Measurements from ENCODE around the gene CCNY.
"Not testable (repeated sequence)": the region's sequence is repeated elsewhere in the genome, so short reads cannot be mapped to it uniquely, and the experiment has no call there.

CCNY gene

DNA sequence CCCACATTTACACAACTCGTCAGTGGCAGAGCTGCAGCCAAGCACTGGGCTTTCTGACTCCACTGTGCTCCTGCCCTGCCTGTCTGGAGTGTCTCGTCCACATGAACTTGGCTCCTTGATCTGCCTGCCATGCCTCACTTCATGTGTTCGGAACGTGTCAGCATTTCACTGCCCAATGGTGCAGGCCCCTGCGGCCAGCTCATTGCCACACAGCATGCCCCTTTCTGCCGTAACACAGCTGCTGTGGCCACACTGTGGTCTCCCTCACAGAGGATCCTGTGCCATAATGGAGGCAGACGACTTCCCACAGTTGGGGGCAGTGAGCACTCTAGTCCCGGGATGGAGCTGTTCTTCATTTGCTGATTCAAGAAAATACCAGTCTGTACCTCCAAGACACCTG lies 174.6 kb downstream of the CCNY start:
- DNase-seq (ENCODE audit: low spot score in 2 of 2): no peak
- peaks cover 4% of the 10 kb centered on the region for H3K36me3 Mint-ChIP-seq (ENCODE audit: insufficient read depth)
- H3K27ac Mint-ChIP-seq (ENCODE audit: low read depth): no peak overlapping the region
- no peaks in the 10 kb centered on the region for H3K9me3 Mint-ChIP-seq
- no peaks in the 10 kb centered on the region for H3K27me3 Mint-ChIP-seq
- ATAC-seq (replicated peaks; ENCODE audit: extremely low read depth, poor library complexity, severe bottlenecking): no peak
- H3K4me1 Mint-ChIP-seq: peaks cover 51% of the 10 kb centered on the region
- no peak overlapping the region for H3K4me3 Mint-ChIP-seq

DNA sequence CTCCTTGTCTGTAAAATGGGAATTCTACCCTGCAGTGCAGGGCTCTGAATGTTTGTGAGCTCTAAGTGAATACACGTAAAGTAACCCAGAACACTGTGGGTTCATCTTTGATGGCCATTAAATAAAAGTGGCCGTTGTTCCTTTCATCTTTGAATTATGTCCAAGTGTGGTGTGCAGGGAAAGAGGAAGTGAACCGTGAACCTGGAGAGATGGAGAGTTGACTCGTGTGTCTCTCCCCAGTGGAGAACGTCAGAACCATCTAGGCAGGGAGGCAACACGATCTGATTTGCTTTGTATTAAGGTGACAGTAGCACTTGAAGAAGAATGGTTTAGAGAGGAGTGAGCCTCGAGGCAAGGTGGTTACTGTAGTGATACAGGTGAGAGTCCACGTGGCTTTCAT lies 175.3 kb downstream of the CCNY start:
- ATAC-seq (replicated peaks; ENCODE audit: extremely low read depth, poor library complexity, severe bottlenecking) (no peak), DNase-seq (ENCODE audit: low spot score in 2 of 2) (no peak)
- Mint-ChIP-seq H3K9me3 (no peaks in the 10 kb centered on the region), H3K4me1 (peaks cover 46% of the 10 kb centered on the region), H3K36me3 (ENCODE audit: insufficient read depth) (peaks cover 5% of the 10 kb centered on the region), H3K27ac (ENCODE audit: low read depth) (peak overlapping the region; percentile 19), H3K4me3 (no peak overlapping the region), H3K27me3 (no peaks in the 10 kb centered on the region)

DNA sequence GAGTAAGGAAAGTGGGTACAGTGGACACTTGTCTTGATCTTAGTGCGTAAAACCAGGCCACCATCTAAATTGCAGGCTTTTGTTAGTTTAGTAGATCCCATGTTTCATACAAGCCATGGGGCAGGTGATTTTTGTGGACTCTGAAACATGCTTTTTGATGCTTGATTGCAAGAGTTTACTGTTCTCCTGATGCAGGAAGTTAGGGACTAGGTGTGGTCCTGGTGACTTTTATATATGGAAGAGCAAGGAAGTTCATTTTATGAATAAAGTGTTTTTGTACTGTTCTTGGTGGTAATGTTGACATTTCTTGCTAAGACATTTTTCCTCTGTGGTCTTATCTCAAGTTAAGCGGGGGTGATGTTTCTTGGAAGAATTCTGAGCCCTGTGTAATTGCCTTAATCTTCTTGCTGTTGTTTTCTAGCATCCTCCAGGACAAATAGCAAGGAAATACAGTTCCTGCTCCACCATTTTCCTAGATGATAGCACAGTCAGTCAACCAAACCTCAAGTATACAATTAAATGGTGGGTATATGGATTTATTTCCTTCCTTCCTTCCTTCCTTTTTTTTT lies 179.9 kb downstream of the CCNY start:
- no peak for ATAC-seq (replicated peaks; ENCODE audit: extremely low read depth, poor library complexity, severe bottlenecking)
- H3K27me3 Mint-ChIP-seq: no peaks in the 10 kb centered on the region
- H3K9me3 Mint-ChIP-seq: no peaks in the 10 kb centered on the region

GRCh38 chr10:35517431-35518181 lies 181.3 kb downstream of the CCNY start:
- no peak for ATAC-seq (replicated peaks; ENCODE audit: extremely low read depth, poor library complexity, severe bottlenecking)
- no peak overlapping the region for H3K4me3 Mint-ChIP-seq
- no peaks in the 10 kb centered on the region for H3K27me3 Mint-ChIP-seq
- peak overlapping the region; percentile 35 for H3K27ac Mint-ChIP-seq (ENCODE audit: low read depth)
- no peaks in the 10 kb centered on the region for H3K9me3 Mint-ChIP-seq
- DNase-seq (ENCODE audit: low spot score in 2 of 2): no peak
- peaks cover 15% of the 10 kb centered on the region for H3K4me1 Mint-ChIP-seq
- H3K36me3 Mint-ChIP-seq (ENCODE audit: insufficient read depth): peaks cover 3% of the 10 kb centered on the region

More for the DNA sequence above, 179.9 kb downstream of the CCNY start:
- peaks cover 30% of the 10 kb centered on the region for H3K4me1 Mint-ChIP-seq
- H3K36me3 Mint-ChIP-seq (ENCODE audit: insufficient read depth): peaks cover 5% of the 10 kb centered on the region
- DNase-seq (ENCODE audit: low spot score in 2 of 2): no peak
- no peak overlapping the region for H3K4me3 Mint-ChIP-seq
- no peak overlapping the region for H3K27ac Mint-ChIP-seq (ENCODE audit: low read depth)

DNA sequence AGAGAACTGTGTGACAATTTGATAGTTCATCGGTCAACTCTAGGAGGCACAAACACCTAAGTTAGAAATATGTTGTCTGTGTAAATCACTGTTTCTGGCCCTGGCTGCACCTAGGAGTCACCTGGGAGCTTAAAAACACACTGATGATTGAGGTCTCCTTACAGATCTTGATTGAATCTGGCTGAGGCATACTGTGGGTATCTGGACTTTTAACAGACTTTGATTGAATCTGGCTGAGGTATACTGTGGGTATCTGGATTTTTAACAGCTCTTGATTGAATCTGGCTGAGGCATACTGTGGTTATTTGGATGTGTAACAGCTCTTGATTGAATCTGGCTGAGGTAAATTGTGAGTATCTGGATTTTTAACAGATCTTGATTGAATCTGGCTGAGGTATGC lies 181.9 kb downstream of the CCNY start:
- not testable (repeated sequence) for H3K36me3 Mint-ChIP-seq (ENCODE audit: insufficient read depth); ATAC-seq (replicated peaks; ENCODE audit: extremely low read depth, poor library complexity, severe bottlenecking); H3K4me3 Mint-ChIP-seq; H3K27me3 Mint-ChIP-seq; DNase-seq (ENCODE audit: low spot score in 2 of 2); H3K9me3 Mint-ChIP-seq
- Mint-ChIP-seq H3K4me1 (peaks cover 13% of the 10 kb centered on the region), H3K27ac (ENCODE audit: low read depth) (peak overlapping the region; percentile 35)

DNA sequence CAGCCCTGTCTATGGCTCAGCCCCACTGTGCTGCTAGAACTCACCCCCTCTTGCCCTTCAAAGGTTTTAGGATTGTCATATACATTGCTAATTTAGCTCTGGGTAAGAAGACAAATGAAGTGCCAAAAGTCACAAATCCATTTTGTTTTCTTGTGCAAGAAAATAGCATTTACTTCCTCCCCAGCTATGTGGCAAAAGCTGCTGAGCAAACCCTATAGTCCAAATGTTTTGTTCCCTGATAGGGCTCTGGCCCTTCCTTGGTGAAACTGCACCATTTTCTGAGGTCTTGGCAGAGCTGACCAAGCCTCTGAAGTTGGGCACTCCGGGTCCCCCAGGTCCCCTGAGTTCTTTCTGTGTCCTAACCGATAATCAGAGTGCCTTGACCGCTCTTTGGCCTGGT lies 184.7 kb downstream of the CCNY start:
- Mint-ChIP-seq H3K4me3 (no peak overlapping the region), H3K4me1 (peaks cover 8% of the 10 kb centered on the region), H3K9me3 (no peaks in the 10 kb centered on the region), H3K27ac (ENCODE audit: low read depth) (no peak overlapping the region), H3K36me3 (ENCODE audit: insufficient read depth) (peaks cover 3% of the 10 kb centered on the region), H3K27me3 (no peaks in the 10 kb centered on the region)
- ATAC-seq (replicated peaks; ENCODE audit: extremely low read depth, poor library complexity, severe bottlenecking): no peak
- no peak for DNase-seq (ENCODE audit: low spot score in 2 of 2)

DNA sequence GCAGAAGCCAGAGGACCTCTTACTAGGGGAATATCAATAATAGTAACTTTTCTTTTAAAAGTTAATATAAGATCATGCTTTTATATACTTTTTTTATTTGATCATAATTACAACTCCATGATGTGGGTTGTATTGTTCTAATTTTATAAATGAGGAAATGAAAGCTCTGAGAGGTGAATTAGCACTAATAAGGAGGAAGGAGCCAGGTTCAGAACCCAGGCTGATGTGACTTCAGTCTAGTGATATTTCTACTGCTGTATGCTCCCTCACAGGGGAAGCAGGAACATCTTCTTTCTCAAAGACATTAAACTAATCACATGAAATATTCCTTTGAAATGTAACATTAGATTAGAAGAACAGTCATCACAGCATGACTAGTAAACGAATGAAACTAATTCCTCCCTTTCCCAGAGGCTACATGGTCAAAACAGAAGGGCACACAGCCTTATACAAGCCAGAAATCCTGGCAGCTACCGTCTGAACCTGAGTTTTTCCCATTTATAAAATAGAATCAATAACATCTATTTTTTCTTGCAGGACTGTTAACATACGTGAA lies 187.4 kb downstream of the CCNY start:
- ATAC-seq (replicated peaks; ENCODE audit: extremely low read depth, poor library complexity, severe bottlenecking) (no peak), DNase-seq (ENCODE audit: low spot score in 2 of 2) (no peak)
- Mint-ChIP-seq H3K4me3 (no peak overlapping the region), H3K4me1 (no peaks in the 10 kb centered on the region), H3K36me3 (ENCODE audit: insufficient read depth) (peaks cover 2% of the 10 kb centered on the region), H3K9me3 (no peaks in the 10 kb centered on the region), H3K27me3 (no peaks in the 10 kb centered on the region), H3K27ac (ENCODE audit: low read depth) (no peak overlapping the region)

DNA sequence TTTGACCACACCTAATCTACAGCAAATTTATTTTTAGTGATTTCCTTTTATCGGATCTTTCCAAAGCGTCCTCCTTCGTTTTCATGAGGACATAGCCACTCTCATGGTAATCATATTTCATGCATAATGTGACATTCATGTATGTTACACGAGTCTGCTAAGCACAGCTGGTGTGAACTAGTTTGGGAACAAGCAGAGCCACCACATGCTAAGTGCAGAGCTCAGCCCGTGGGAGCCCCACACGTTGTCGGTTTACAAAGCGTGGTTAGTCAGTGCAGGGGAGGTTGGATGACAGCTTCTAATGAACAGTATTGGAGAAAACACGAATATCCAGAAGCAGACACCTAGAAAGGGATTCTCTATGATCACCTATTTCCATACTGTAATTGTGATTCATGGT lies 190.4 kb downstream of the CCNY start:
- Mint-ChIP-seq H3K4me1 (no peaks in the 10 kb centered on the region), H3K27me3 (no peaks in the 10 kb centered on the region), H3K4me3 (no peak overlapping the region), H3K36me3 (ENCODE audit: insufficient read depth) (peaks cover 17% of the 10 kb centered on the region), H3K27ac (ENCODE audit: low read depth) (no peak overlapping the region), H3K9me3 (no peaks in the 10 kb centered on the region)
- DNase-seq (ENCODE audit: low spot score in 2 of 2) (no peak), ATAC-seq (replicated peaks; ENCODE audit: extremely low read depth, poor library complexity, severe bottlenecking) (no peak)

- H3K4me1 Mint-ChIP-seq: peaks cover 6% of the 10 kb centered on the region
- H3K27ac Mint-ChIP-seq (ENCODE audit: low read depth): no peak overlapping the region
- DNase-seq (ENCODE audit: low spot score in 2 of 2) (no peak), ATAC-seq (replicated peaks; ENCODE audit: extremely low read depth, poor library complexity, severe bottlenecking) (no peak)
- no peak overlapping the region for H3K4me3 Mint-ChIP-seq
- peaks cover 32% of the 10 kb centered on the region for H3K36me3 Mint-ChIP-seq (ENCODE audit: insufficient read depth)
- no peaks in the 10 kb centered on the region for H3K27me3 Mint-ChIP-seq
- peaks cover 18% of the 10 kb centered on the region for H3K9me3 Mint-ChIP-seq
Measured at GRCh38 chr10:35532141-35532540, 195.8 kb downstream of the CCNY start.

- DNase-seq (ENCODE audit: low spot score in 2 of 2) (no peak), ATAC-seq (replicated peaks; ENCODE audit: extremely low read depth, poor library complexity, severe bottlenecking) (no peak)
- no peak overlapping the region for H3K27ac Mint-ChIP-seq (ENCODE audit: low read depth)
- peaks cover 18% of the 10 kb centered on the region for H3K9me3 Mint-ChIP-seq
- peaks cover 34% of the 10 kb centered on the region for H3K36me3 Mint-ChIP-seq (ENCODE audit: insufficient read depth)
- peak overlapping the region; percentile 6 for H3K4me3 Mint-ChIP-seq
- H3K27me3 Mint-ChIP-seq: no peaks in the 10 kb centered on the region
- peaks cover 17% of the 10 kb centered on the region for H3K4me1 Mint-ChIP-seq
Measured at GRCh38 chr10:35533565-35533964, 197.3 kb downstream of the CCNY start.

DNA sequence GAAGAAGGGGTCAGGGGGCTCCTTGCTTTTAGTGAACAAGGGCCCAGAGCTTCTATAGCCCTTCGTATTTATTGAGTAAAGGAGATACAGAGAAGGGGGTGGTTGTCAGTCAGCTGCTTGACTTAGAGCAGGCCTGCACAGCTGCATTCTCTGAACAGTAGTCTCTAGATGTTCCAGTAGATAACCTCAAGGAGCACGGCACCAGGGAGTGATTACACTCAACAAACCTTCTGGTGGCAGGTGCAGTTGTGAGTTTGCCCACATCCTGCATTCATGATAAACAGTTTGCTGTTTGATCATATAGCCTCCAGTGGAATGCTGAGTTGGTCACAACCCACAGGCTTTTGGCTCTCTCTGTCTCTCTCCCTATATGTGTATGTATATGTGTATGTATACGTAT lies 198.8 kb downstream of the CCNY start:
- no peak overlapping the region for H3K27ac Mint-ChIP-seq (ENCODE audit: low read depth)
- no peaks in the 10 kb centered on the region for H3K27me3 Mint-ChIP-seq
- no peak overlapping the region for H3K4me3 Mint-ChIP-seq
- ATAC-seq (replicated peaks; ENCODE audit: extremely low read depth, poor library complexity, severe bottlenecking) (no peak), DNase-seq (ENCODE audit: low spot score in 2 of 2) (no peak)
- H3K9me3 Mint-ChIP-seq: peaks cover 18% of the 10 kb centered on the region
- peaks cover 21% of the 10 kb centered on the region for H3K4me1 Mint-ChIP-seq
- peaks cover 30% of the 10 kb centered on the region for H3K36me3 Mint-ChIP-seq (ENCODE audit: insufficient read depth)

GRCh38 chr10:35536789-35537188 lies 200.5 kb downstream of the CCNY start:
- Mint-ChIP-seq H3K36me3 (ENCODE audit: insufficient read depth) (peaks cover 21% of the 10 kb centered on the region), H3K27ac (ENCODE audit: low read depth) (no peak overlapping the region), H3K4me3 (no peak overlapping the region), H3K4me1 (peaks cover 32% of the 10 kb centered on the region), H3K27me3 (no peaks in the 10 kb centered on the region), H3K9me3 (peaks cover 18% of the 10 kb centered on the region)
- ATAC-seq (replicated peaks; ENCODE audit: extremely low read depth, poor library complexity, severe bottlenecking): no peak
- no peak for DNase-seq (ENCODE audit: low spot score in 2 of 2)

DNA sequence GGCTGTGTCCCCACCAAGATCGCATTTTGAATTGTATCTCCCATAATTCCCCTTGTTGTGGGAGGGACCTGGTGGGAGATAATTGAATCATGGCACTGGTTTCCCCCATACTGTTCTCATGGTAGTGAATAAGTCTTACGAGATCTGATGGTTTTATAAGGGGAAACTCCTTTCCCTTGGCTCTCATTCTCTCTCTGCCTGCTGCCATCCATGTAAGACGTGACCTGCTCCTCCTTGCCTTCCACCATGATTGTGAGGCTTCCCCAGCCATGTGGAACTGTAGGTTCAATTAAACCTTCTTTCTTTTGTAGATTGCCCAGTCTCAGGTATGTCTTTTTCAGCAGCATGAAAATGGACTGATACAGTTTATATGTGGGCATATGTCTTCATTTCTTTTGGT lies 201.6 kb downstream of the CCNY start:
- H3K4me3 Mint-ChIP-seq; H3K27ac Mint-ChIP-seq (ENCODE audit: low read depth); ATAC-seq (replicated peaks; ENCODE audit: extremely low read depth, poor library complexity, severe bottlenecking); DNase-seq (ENCODE audit: low spot score in 2 of 2); H3K27me3 Mint-ChIP-seq: not testable (repeated sequence)
- Mint-ChIP-seq H3K4me1 (peaks cover 39% of the 10 kb centered on the region), H3K9me3 (peaks cover 18% of the 10 kb centered on the region), H3K36me3 (ENCODE audit: insufficient read depth) (peaks cover 21% of the 10 kb centered on the region)

Data from central memory CD8-positive, alpha-beta T cell (primary cell).